Nephron (organoid): ENCODE data around the gene CHEK1.
"Not testable (repeated sequence)": the region's sequence is repeated elsewhere in the genome, so short reads cannot be mapped to it uniquely, and the experiment has no call there.

ENCODE experiments used
- H3K27ac Mint-ChIP-seq, 3 experiments: 2 replicates each; pipeline ENCODE4 v1.8.0; 2020; ENCODE audit warnings: mixed read lengths in 3 of 3, mild to moderate bottlenecking in 2 of 3, moderate library complexity in 1 of 3
- H3K27me3 Mint-ChIP-seq: 2 replicates; pipeline ENCODE4 v1.8.0; 2021; ENCODE audit warnings: low read depth, mild to moderate bottlenecking, moderate library complexity, mixed read lengths
- H3K36me3 Mint-ChIP-seq: 2 replicates; pipeline ENCODE4 v1.8.0; 2020; ENCODE audit warnings: low read depth, mixed read lengths
- H3K4me1 Mint-ChIP-seq: 2 replicates; pipeline ENCODE4 v1.8.0; 2020; ENCODE audit warnings: mixed read lengths
- H3K4me3 Mint-ChIP-seq, 3 experiments: 2 replicates each; pipeline ENCODE4 v1.8.0; 2020; ENCODE audit warnings: mild to moderate bottlenecking in 3 of 3, mixed read lengths in 3 of 3, moderate library complexity in 2 of 3
- H3K9me3 Mint-ChIP-seq: 2 replicates; pipeline ENCODE4 v1.8.0; 2020; ENCODE audit warnings: mixed read lengths
- CTCF ChIP-seq, 3 experiments: fragments of 200-600 bp; sonication (generic); IDR thresholded peaks; one replicate each; pipeline ENCODE4 v1.5.0; 2021; ENCODE audit warnings: antibody characterized with exemption in 3 of 3; ENCODE audit not compliant: unreplicated experiment in 3 of 3

The CHEK1 gene

GRCh38 chr11:125701018-125701610 lies 76.2 kb downstream of the CHEK1 start:
- TF ChIP-seq CTCF (IDR thresholded peaks at IDR 0.05; ENCODE audit: unreplicated experiment in 3 of 3): no peak
- Mint-ChIP-seq H3K27me3 (peaks cover 3% of the 10 kb centered on the region), H3K27ac (no peak overlapping the region), H3K4me3 (no peak overlapping the region), H3K36me3 (no peaks in the 10 kb centered on the region), H3K9me3 (peaks cover 5% of the 10 kb centered on the region), H3K4me1 (no peaks in the 10 kb centered on the region)

DNA sequence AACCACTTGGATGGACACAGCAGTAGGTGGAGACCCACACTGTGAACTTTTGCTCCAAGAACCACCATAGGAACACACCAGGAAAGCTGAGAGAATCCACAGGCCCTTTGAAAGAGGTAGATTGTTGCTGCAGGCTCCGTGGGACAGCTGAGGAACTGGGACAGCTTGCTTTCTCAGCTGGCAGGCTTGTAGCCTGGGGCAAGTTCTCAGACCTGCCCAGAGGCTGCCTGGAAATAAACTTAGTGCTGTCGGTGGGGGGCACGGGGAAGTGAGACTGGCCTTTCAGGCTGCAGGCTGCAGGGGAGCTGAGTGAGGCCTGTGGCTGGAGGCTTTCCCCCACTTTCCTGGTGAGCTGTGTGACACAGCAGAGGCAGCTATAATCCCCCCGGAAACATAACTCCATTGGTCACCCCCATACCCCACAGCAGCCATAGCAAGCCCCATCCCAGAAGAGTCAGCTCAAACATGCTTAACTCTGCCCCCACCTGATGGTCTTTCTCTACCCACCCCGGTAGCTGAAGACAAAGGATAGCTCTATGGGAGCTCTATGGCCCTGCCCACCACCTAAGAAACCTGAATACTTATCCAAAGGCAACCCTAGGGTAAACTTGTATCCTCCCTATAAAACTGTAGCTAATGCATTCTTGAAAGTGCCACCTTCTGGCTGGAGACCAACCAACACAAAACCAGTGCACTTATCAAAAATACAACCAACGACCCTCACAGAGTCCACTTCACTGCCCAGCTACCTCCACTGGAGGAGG lies 77.1 kb downstream of the CHEK1 start:
- no peak for TF ChIP-seq CTCF (IDR thresholded peaks at IDR 0.05; ENCODE audit: unreplicated experiment in 3 of 3)
- Mint-ChIP-seq H3K27ac (no peak overlapping the region), H3K4me1 (no peaks in the 10 kb centered on the region), H3K27me3 (peaks cover 3% of the 10 kb centered on the region), H3K36me3 (no peaks in the 10 kb centered on the region), H3K9me3 (peaks cover 9% of the 10 kb centered on the region), H3K4me3 (no peak overlapping the region)

GRCh38 chr11:125704686-125705085 lies 79.7 kb downstream of the CHEK1 start:
- peaks cover 18% of the 10 kb centered on the region for H3K9me3 Mint-ChIP-seq

GRCh38 chr11:125720781-125721180 lies 95.8 kb downstream of the CHEK1 start:
- H3K36me3 Mint-ChIP-seq: no peaks in the 10 kb centered on the region
- H3K27ac Mint-ChIP-seq: no peak overlapping the region
- H3K4me3 Mint-ChIP-seq: no peak overlapping the region
- peaks cover 4% of the 10 kb centered on the region for H3K27me3 Mint-ChIP-seq
- H3K4me1 Mint-ChIP-seq: no peaks in the 10 kb centered on the region
- no peak for TF ChIP-seq CTCF (IDR thresholded peaks at IDR 0.05; ENCODE audit: unreplicated experiment in 3 of 3)
- H3K9me3 Mint-ChIP-seq: peaks cover 7% of the 10 kb centered on the region

More at GRCh38 chr11:125704686-125705085, 79.7 kb downstream of the CHEK1 start:
- H3K4me3 Mint-ChIP-seq, H3K36me3 Mint-ChIP-seq, H3K4me1 Mint-ChIP-seq, H3K27ac Mint-ChIP-seq, H3K27me3 Mint-ChIP-seq: not testable (repeated sequence)

DNA sequence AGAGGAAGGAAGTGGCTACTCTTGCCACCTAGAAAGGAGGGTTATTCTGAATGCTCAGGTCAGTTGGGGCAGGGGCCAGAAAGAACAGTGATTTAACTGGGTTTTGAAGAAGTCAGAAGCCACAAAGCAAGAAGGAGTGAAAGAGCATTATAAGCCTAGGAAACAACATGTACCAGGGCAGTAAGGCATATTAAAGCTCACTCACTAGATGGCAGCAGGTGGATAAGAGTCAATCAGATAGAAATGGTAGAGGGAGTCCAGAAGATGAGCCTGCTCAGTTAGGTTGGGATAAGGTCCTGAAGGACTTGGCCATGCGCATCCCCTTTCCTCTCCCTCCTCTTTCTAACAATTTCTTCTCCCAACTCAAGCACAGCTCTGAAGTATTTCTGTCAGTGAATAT lies 99.2 kb downstream of the CHEK1 start:
- Mint-ChIP-seq H3K4me1 (no peaks in the 10 kb centered on the region), H3K27me3 (peaks cover 4% of the 10 kb centered on the region), H3K27ac (no peak overlapping the region), H3K9me3 (no peaks in the 10 kb centered on the region), H3K4me3 (no peak overlapping the region), H3K36me3 (no peaks in the 10 kb centered on the region)
- peak in 1 of 3 experiments; percentile 12 for TF ChIP-seq CTCF (IDR thresholded peaks at IDR 0.05; ENCODE audit: unreplicated experiment in 3 of 3)
